Subcutaneous adipose tissue (tissue), 4 donors: ENCODE results near the gene FUNDC2. TPM values are rescaled to one million over a fixed set of nuclear protein-coding genes. Genes with fewer than 3 reads are reported as not detected.

Experiments used
- CTCF ChIP-seq: fragments of 450-650 bp; IDR thresholded peaks from one replicate; pipeline ENCODE4 v1.5.1; 2016; ENCODE audit warnings: low read depth, mild to moderate bottlenecking, control low read depth, antibody characterized with exemption, moderate library complexity
- total RNA-seq, 4 donors: library from RNA; depleted of rRNA; stranded (reverse); fragments of >200 nt; gene quantifications; one replicate each; pipeline ENCODE4 v1.1.0, GENCODE V29; 2016

FUNDC2 gene
- total RNA-seq, 4 donors from 2014 or later: 46.1 to 83.5 (median 69.6) TPM

GRCh38 chrX:155028877-155029291, 2.2 kb downstream of the FUNDC2 start:
- no peak for TF ChIP-seq CTCF

- no peak for TF ChIP-seq CTCF
Measured at GRCh38 chrX:155031657-155032056, 5.0 kb downstream of the FUNDC2 start.

- TF ChIP-seq CTCF: no peak
Measured at GRCh38 chrX:155035688-155036087, 9.0 kb downstream of the FUNDC2 start.

- no peak for TF ChIP-seq CTCF
Measured at GRCh38 chrX:155046129-155046810, 19.6 kb downstream of the FUNDC2 start.

- TF ChIP-seq CTCF: no peak
Measured at GRCh38 chrX:155046811-155047528, 20.3 kb downstream of the FUNDC2 start.

- no peak for TF ChIP-seq CTCF
Measured at GRCh38 chrX:155048977-155049619, 22.5 kb downstream of the FUNDC2 start.
